ENCODE measurements around the gene WDR7. TPM values are rescaled to one million over a fixed set of nuclear protein-coding genes. Genes with fewer than 3 reads are reported as not detected.

Gene WDR7
- total RNA-seq, 6 experiments from 2014 or later: 10.4 to 18.8 (median 15.3) TPM

DNA sequence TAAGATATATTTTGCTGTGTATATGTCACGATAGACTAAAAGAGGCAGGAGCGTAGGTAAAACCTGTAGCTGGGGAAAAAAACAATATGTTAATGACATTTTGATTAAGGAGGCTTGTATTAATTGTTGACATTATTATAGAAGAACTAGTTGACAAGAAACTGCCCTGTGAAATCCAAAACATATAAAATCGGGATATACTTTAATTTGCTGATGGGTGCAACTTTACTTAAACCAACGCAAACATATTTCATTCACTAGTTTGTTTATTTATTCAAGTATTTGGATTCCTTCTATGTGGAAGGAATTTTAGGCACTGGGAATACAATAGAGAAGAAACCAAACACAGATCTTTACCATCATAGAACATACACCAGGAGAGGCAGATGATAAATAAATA, 8.0 kb downstream of the WDR7 start:
- DNase-seq (no peak), ATAC-seq (no peak)
- no peaks in the 10 kb centered on the region for H3K36me3 ChIP-seq
- H3K27ac ChIP-seq: no peak overlapping the region
- no peak overlapping the region for H3K4me3 ChIP-seq
- WGBS (ENCODE audit: insufficient coverage, low coverage, low lambda C conversion rate, missing lambda C conversion rate): 81% methylated on average over 4 of the region's 4 CpGs
- H3K27me3 ChIP-seq: no peaks in the 10 kb centered on the region
- intact Hi-C loops (cut with DNase I): no loop called here
- TF ChIP-seq CTCF (IDR thresholded peaks at IDR 0.05): no peak
- TF ChIP-seq POLR2A (IDR thresholded peaks at IDR 0.05): no peak
- H3K4me1 ChIP-seq: no peaks in the 10 kb centered on the region
- no peaks in the 10 kb centered on the region for H3K9me3 ChIP-seq

DNA sequence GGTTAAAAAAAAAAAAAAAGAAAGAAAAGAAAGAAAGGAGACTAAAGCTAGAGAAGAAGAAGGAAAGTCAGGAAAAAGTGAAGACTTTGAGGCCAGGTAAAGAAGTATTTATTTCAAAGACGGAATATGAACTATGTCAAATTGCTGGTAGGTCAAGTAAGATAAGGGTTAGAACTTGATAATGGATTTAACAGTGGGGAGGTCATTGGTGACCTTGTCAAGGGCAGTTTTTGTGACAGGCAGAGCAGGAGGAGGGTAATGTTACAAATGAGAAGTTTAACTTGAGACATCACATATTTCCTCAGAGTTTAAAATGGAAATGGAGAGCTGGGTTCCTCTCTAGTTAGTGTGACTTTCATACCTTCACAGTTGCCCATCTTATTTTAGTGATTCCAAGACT, 9.5 kb downstream of the WDR7 start:
- DNase-seq (no peak), ATAC-seq (no peak)
- 100% methylated on average over 1 of the region's 1 CpG for WGBS (ENCODE audit: insufficient coverage, low coverage, low lambda C conversion rate, missing lambda C conversion rate)
- Histone ChIP-seq H3K27me3 (no peaks in the 10 kb centered on the region), H3K4me1 (no peaks in the 10 kb centered on the region), H3K9me3 (no peaks in the 10 kb centered on the region), H3K27ac (no peak overlapping the region), H3K4me3 (no peak overlapping the region), H3K36me3 (no peaks in the 10 kb centered on the region)
- no peak for TF ChIP-seq POLR2A (IDR thresholded peaks at IDR 0.05)
- TF ChIP-seq CTCF (IDR thresholded peaks at IDR 0.05): no peak
- intact Hi-C loops (cut with DNase I): no loop called here

GRCh38 chr18:56661360-56662062, 10.4 kb downstream of the WDR7 start:
- H3K27me3 ChIP-seq: no peaks in the 10 kb centered on the region
- no peak for DNase-seq
- no peaks in the 10 kb centered on the region for H3K36me3 ChIP-seq
- intact Hi-C loops (cut with DNase I): no loop called here
- no peak overlapping the region for H3K27ac ChIP-seq
- H3K9me3 ChIP-seq: no peaks in the 10 kb centered on the region
- no peak for ATAC-seq
- no peak for TF ChIP-seq POLR2A (IDR thresholded peaks at IDR 0.05)
- no peaks in the 10 kb centered on the region for H3K4me1 ChIP-seq
- 42% methylated on average over 2 of the region's 2 CpGs for WGBS (ENCODE audit: insufficient coverage, low coverage, low lambda C conversion rate, missing lambda C conversion rate)
- no peak overlapping the region for H3K4me3 ChIP-seq

- Histone ChIP-seq H3K27ac (no peak overlapping the region), H3K36me3 (no peaks in the 10 kb centered on the region), H3K9me3 (no peaks in the 10 kb centered on the region), H3K27me3 (no peaks in the 10 kb centered on the region), H3K4me3 (no peak overlapping the region), H3K4me1 (no peaks in the 10 kb centered on the region)
- DNase-seq (no peak), ATAC-seq (no peak)
- WGBS (ENCODE audit: insufficient coverage, low coverage, low lambda C conversion rate, missing lambda C conversion rate): 46% methylated on average over 4 of the region's 4 CpGs
- TF ChIP-seq CTCF (IDR thresholded peaks at IDR 0.05): no peak
- no peak for TF ChIP-seq POLR2A (IDR thresholded peaks at IDR 0.05)
- intact Hi-C loops (cut with DNase I): no loop called here
These were observed 10.9 kb downstream of the WDR7 start for GRCh38 chr18:56662063-56662408.

DNA sequence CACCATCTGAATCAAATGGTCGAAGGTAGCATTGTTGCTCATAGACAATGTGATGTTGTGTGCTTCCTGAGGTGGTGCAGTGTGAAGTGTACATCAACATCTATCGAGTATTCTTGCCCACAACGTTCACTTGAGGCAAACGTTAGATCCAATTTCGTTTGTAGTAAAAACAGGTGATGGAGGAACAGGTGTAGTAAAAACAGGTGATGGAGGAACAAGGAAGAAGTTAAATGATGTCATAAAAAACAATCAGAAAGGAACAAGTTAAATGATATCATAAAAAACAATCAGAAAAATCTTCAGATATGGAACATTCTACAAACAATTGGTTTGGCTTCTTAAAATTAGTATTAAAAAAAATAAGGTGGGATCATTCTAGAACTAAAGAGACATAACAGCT, 11.3 kb downstream of the WDR7 start:
- intact Hi-C loops (cut with DNase I): no loop called here
- no peak for TF ChIP-seq POLR2A (IDR thresholded peaks at IDR 0.05)
- no peak for TF ChIP-seq CTCF (IDR thresholded peaks at IDR 0.05)
- WGBS (ENCODE audit: insufficient coverage, low coverage, low lambda C conversion rate, missing lambda C conversion rate): 79% methylated on average over 5 of the region's 5 CpGs
- H3K27me3 ChIP-seq: no peaks in the 10 kb centered on the region
- H3K4me3 ChIP-seq: no peak overlapping the region
- H3K4me1 ChIP-seq: no peaks in the 10 kb centered on the region
- H3K9me3 ChIP-seq: no peaks in the 10 kb centered on the region
- no peaks in the 10 kb centered on the region for H3K36me3 ChIP-seq
- ATAC-seq (no peak), DNase-seq (no peak)
- no peak overlapping the region for H3K27ac ChIP-seq
